ENCODE measurements around the gene LRRC75B. TPM values are rescaled to one million over a fixed set of nuclear protein-coding genes. Genes with fewer than 3 reads are reported as not detected.

The LRRC75B gene
- 6.5 and 10.1 TPM in 2 replicates for total RNA-seq

GRCh38 chr22:24592851-24593558 is at the start of gene LRRC75B:
LRRC75B (minus strand) TSS chr22:24593073; CDS start chr22:24593039, 34 bp downstream.

GRCh38 chr22:24602847-24603769 is 10.2 kb upstream of the LRRC75B start, which contains the start of gene GGT1:
GGT1 (plus strand) TSS chr22:24603193; CDS start chr22:24611082, 7,889 bp downstream.

GRCh38 chr22:24555165-24556039 is 37.5 kb downstream of the LRRC75B start, which contains the start of gene SNRPD3:
SNRPD3 (plus strand) TSS chr22:24555999; CDS start chr22:24557675, 1,676 bp downstream.

GRCh38 chr22:24554313-24555164 is 38.3 kb downstream of the LRRC75B start, which contains the start of gene GUCD1:
GUCD1 (minus strand) TSS chr22:24555138; CDS start chr22:24554991, 147 bp downstream.

Other genes with a start within 250 kb of the LRRC75B start
- gene ADORA2A, start 165.5 kb downstream of the LRRC75B start, total RNA-seq, result 1.00 and 1.1 TPM in 2 replicates
- gene UPB1, start 97.7 kb downstream of the LRRC75B start, total RNA-seq, result not detected in 2 replicates
- gene GUCD1, start 37.9 kb downstream of the LRRC75B start, total RNA-seq, result 142 and 169 TPM in 2 replicates
- gene SNRPD3, start 37.1 kb downstream of the LRRC75B start, total RNA-seq, result 115 and 221 TPM in 2 replicates
- 1.8 and 3.0 TPM in 2 replicates for gene GGT1, start 10.1 kb upstream of the LRRC75B start, total RNA-seq
- gene PIWIL3, start 181.6 kb upstream of the LRRC75B start, total RNA-seq, result not detected in 2 replicates
- gene SGSM1, start 213.1 kb upstream of the LRRC75B start, total RNA-seq, result under 0.01 and 0.11 TPM in 2 replicates

Measured in uterine smooth muscle cell (primary cell).